IMR-90 (cell line): ENCODE measurements around the gene ARHGEF38.

Experiments
- CTCF ChIP-seq: conservative IDR thresholded peaks from 2 replicates; pipeline ENCODE4 v1.5.1; 2012; ENCODE audit warnings: mild to moderate bottlenecking, low read depth, low read length, improper control_type of control experiment
- POLR2A ChIP-seq: IDR thresholded peaks from 2 replicates; pipeline ENCODE4 v1.6.1; 2012; ENCODE audit warnings: mild to moderate bottlenecking, low read depth, low read length
- RAD21 ChIP-seq: IDR thresholded peaks from 2 replicates; pipeline ENCODE4 v1.6.1; 2012; ENCODE audit warnings: low read length, improper control_type of control experiment

DNA sequence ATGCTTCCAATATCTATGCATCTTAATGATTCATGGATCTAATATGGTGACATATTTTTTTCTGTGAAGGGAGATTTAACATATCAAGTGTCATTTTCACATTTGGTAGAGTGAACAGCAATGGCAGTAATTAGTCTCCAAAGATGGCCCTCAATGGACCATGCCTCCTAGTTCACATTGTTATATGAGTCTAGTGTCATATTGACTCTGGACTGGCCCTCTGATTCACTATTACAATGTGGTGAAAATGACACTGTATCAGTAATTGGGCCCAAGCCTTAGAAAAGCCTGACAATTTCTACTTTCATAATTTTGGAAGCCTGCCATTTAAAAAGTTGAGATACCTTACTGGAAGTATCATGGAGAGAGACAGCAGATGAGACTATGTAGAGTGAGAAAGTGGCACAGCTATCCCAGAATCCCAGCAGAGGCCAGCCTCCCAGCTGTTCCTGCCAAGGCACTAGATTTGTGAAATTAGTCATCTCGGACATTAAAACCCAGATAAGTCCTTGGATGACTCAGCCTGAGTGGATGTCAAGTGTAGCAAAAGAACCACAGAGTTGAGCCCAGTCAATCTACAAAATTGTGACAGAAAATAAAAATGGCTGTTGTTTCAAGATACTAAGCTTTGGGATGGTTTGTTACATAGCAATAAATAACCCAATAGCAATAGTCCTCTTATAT is 68.4 kb downstream of the ARHGEF38 start:
- TF ChIP-seq CTCF (no peak), POLR2A (no peak), RAD21 (no peak)
